ENCODE measurements around the gene KIAA0930.

Gene KIAA0930

DNA sequence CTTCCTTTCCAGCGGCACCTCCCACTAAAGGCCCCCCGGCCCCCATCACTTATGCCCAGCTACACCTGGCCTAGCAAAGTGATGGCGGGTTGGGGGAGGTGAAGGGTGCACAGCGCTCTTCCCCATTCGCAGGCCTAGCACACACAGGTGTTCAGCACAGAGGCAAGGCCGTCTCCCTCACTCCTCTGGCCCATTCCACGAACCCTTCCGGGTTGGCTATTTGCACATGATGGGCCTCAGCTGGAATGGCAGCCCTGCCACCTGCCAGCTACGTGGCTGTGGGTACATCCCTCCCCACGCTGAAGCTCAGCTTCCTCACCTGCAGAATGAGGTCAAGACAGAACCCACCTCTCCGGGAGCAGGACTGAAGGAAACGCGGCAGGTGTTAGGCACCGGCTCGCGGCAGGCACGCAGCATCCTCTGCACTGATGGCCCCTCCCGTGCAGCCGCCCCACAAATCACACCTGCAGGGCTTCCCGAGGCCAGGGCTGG is 4.8 kb downstream of the KIAA0930 start:
- TF ChIP-seq, protein P1, sequence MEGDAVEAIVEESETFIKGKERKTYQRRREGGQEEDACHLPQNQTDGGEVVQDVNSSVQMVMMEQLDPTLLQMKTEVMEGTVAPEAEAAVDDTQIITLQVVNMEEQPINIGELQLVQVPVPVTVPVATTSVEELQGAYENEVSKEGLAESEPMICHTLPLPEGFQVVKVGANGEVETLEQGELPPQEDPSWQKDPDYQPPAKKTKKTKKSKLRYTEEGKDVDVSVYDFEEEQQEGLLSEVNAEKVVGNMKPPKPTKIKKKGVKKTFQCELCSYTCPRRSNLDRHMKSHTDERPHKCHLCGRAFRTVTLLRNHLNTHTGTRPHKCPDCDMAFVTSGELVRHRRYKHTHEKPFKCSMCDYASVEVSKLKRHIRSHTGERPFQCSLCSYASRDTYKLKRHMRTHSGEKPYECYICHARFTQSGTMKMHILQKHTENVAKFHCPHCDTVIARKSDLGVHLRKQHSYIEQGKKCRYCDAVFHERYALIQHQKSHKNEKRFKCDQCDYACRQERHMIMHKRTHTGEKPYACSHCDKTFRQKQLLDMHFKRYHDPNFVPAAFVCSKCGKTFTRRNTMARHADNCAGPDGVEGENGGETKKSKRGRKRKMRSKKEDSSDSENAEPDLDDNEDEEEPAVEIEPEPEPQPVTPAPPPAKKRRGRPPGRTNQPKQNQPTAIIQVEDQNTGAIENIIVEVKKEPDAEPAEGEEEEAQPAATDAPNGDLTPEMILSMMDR (conservative IDR thresholded peaks at IDR 0.05; ENCODE audit: control insufficient read depth, insufficient read depth, low read depth, low read length): no peak
- H3K4me3 ChIP-seq (ENCODE audit: control insufficient read depth, low read depth, low read length): no peak overlapping the region
- no peak for DNase-seq (ENCODE audit: low read depth)

DNA sequence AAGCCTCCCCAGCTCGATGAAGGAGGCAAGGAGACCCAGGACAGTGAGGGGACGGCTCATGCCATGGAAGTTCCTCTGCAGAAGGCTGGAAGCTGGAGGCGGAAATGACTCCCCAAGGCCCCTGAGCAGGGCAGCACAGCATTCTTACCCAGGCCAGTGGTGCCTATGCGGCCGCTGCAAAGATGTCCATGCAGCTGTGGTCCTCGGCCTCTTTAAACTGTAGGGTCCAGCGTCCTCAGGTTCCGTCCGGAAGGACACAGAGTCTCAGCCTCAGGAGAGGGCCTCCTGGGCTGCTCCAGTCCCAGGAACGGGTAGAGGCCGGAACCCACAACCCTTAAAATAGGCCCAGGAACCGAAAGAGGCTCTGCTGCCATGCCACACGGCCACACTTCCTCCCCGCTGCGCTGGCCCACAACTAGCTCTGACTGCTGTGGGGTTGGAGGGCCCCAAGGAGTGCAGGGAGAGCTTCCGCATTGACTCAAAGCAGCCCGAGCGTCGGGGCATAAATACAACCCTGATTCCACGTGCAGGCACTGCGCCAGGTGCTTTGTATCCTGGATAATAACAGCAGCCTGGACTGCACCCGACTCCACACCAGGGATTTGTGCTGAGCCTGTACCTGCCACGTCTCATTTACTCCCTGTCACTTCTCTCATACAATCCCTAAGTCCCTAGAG is 5.5 kb downstream of the KIAA0930 start:
- H3K4me3 ChIP-seq (ENCODE audit: control insufficient read depth, low read depth, low read length): no peak overlapping the region
- DNase-seq (ENCODE audit: low read depth): no peak
- TF ChIP-seq, protein P1 (conservative IDR thresholded peaks at IDR 0.05; ENCODE audit: control insufficient read depth, insufficient read depth, low read depth, low read length): no peak

DNA sequence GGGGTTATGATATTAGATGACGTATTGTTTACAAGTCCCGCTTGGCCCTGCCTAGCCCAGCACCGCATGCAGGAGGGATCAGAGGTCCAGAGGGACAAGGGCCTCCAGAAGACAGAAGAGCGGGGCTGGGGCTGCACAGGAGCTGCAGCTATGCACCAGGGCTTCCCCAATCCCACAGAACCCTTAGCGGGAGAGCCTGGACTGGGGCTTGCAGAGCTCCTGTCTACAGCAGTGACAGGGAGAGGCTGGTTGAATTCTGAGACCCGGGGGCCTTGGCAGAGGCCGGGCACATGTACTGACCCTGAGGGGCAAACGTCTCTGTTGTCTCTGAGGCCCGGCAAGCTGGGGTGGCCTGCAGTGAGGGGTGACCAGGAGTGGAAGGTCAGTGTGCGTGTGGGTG is 6.9 kb downstream of the KIAA0930 start:
- no peak for DNase-seq (ENCODE audit: low read depth)
- TF ChIP-seq, protein P1 (conservative IDR thresholded peaks at IDR 0.05; ENCODE audit: control insufficient read depth, insufficient read depth, low read depth, low read length): no peak
- no peak overlapping the region for H3K4me3 ChIP-seq (ENCODE audit: control insufficient read depth, low read depth, low read length)

DNA sequence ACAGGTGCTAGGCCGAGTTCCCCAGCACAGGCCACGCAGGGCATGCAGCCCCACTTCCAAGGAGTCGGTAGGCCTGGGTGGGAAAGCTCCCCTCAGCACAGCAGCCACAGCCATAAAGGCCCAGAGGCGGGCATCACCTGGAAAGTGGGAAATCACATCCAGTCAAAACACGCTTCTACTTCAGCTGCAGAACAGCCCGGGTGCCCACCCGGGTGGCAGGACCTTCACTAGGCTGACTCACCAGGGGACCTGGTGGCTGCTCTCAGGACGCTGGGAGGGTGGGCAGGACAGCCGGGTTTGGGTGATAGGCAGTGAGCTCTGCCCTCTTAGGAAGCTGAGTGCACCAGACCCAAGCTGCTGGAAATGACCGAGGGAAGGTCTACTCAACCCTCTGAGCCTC is 7.3 kb downstream of the KIAA0930 start:
- H3K4me3 ChIP-seq (ENCODE audit: control insufficient read depth, low read depth, low read length): no peak overlapping the region
- no peak for DNase-seq (ENCODE audit: low read depth)
- TF ChIP-seq, protein P1 (conservative IDR thresholded peaks at IDR 0.05; ENCODE audit: control insufficient read depth, insufficient read depth, low read depth, low read length): no peak

DNA sequence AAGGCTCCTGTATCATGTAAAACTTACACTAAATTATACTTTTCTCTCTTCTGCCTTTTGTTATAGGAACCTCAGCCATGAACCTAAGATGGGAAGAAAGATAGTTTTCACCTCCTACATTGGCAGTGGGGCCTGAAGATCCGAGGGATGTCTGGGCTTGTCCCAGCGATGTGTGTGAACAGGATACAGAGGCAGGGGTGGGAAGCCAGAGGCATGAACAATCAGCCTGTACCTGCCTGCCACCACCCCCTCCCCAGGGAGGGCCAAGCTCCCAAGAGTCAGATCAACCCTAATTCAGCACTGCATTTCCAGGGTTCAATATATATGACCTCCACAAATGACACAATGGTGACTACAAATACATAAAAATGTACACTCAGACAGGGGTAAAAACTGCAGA is 9.4 kb downstream of the KIAA0930 start:
- no peak overlapping the region for H3K4me3 ChIP-seq (ENCODE audit: control insufficient read depth, low read depth, low read length)
- TF ChIP-seq, protein P1 (conservative IDR thresholded peaks at IDR 0.05; ENCODE audit: control insufficient read depth, insufficient read depth, low read depth, low read length): no peak
- DNase-seq (ENCODE audit: low read depth): no peak

DNA sequence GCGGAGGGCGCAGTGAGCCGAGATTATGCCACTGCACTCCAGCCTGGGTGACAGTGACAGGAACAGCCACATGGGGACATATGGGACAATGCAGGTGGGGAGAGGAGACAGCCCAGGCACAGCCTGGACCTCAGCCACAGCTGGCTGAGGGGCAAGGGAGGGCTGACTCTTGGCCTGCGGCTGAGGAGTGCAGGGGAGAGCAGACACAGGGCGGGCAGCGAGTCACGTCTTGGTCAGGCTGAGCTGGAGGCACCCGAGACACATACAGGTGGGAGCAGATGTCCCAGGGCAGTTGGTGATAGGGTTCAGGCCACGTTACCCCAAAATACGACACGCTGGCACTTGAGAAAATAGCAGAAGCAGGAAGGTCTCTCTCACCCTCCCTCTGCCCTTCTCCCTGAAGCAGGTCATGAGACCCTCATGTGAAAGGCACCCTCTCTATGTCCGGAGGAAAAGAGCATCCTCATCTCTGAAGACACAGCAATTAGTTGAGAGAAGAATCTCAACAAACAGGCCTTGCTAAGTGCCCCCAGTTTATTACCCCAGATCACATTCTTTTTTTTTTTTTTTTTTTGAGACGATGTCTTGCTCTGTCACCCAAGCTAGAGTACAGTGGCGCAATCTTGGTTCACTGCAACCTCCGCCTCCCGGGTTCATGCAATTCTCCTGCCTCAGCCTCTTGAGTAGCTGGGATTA is 10.5 kb downstream of the KIAA0930 start:
- no peak for DNase-seq (ENCODE audit: low read depth)
- no peak overlapping the region for H3K4me3 ChIP-seq (ENCODE audit: control insufficient read depth, low read depth, low read length)
- TF ChIP-seq, protein P1 (conservative IDR thresholded peaks at IDR 0.05; ENCODE audit: control insufficient read depth, insufficient read depth, low read depth, low read length): no peak

Data from fibroblast of mammary gland (primary cell).